GM21447 (cell line): ENCODE data around the gene RGCC.

Experiments used
- ATAC-seq: cut with Tn5 transposase; IDR thresholded peaks from one replicate; pipeline ENCODE4 v1.9.1; 2021; ENCODE audit not compliant: unreplicated experiment

Gene RGCC

GRCh38 chr13:41452462-41452861, 4.9 kb upstream of the RGCC start:
- ATAC-seq = no peak

GRCh38 chr13:41453620-41454019, 3.7 kb upstream of the RGCC start:
- ATAC-seq = no peak

GRCh38 chr13:41454170-41454569, 3.2 kb upstream of the RGCC start:
- no peak for ATAC-seq

- ATAC-seq = no peak
Observed at GRCh38 chr13:41455725-41456419, 1.5 kb upstream of the RGCC start.

- ATAC-seq = peak; percentile 20
Observed at GRCh38 chr13:41457589-41458186, 338 bp downstream of the RGCC start.

- ATAC-seq = peak; percentile 17
Observed at GRCh38 chr13:41458187-41458760, 924 bp downstream of the RGCC start.

GRCh38 chr13:41458761-41459431, 1.5 kb downstream of the RGCC start:
- no peak for ATAC-seq

GRCh38 chr13:41459432-41460073, 2.2 kb downstream of the RGCC start:
- no peak for ATAC-seq

- ATAC-seq = no peak
Observed at GRCh38 chr13:41460074-41460465, 2.7 kb downstream of the RGCC start.

- no peak for ATAC-seq
Observed at GRCh38 chr13:41460930-41461329, 3.6 kb downstream of the RGCC start.

GRCh38 chr13:41461527-41462139, 4.3 kb downstream of the RGCC start:
- no peak for ATAC-seq

- ATAC-seq = no peak
Observed at GRCh38 chr13:41462427-41462826, 5.1 kb downstream of the RGCC start.

GRCh38 chr13:41463838-41464602, 6.7 kb downstream of the RGCC start:
- peak; percentile 47 for ATAC-seq

GRCh38 chr13:41465241-41465847, 8.0 kb downstream of the RGCC start:
- ATAC-seq = peak; percentile 87

GRCh38 chr13:41465898-41466320, 8.6 kb downstream of the RGCC start:
- ATAC-seq = no peak

- ATAC-seq = no peak
Observed at GRCh38 chr13:41467425-41467945, 10.1 kb downstream of the RGCC start.

GRCh38 chr13:41468631-41469030, 11.3 kb downstream of the RGCC start:
- no peak for ATAC-seq

- ATAC-seq = no peak
Observed at GRCh38 chr13:41470196-41470595, 12.8 kb downstream of the RGCC start.

GRCh38 chr13:41471785-41472184, 14.4 kb downstream of the RGCC start:
- ATAC-seq = no peak

GRCh38 chr13:41487222-41487621, 29.9 kb downstream of the RGCC start:
- no peak for ATAC-seq
